Panc1 (cell line): ENCODE measurements around the gene PCGF3. TPM values are rescaled to one million over a fixed set of nuclear protein-coding genes. Genes with fewer than 3 reads are reported as not detected.
A peak's percentile ranks its signal among the peaks of the same experiment; 100 is the strongest.

Source experiments
- ATAC-seq: fragments of 200-7000 bp; cut with Tn5 transposase; 2 replicates; pipeline ENCODE4 v1.9.1; 2020; ENCODE audit warnings: mild to moderate bottlenecking, moderate library complexity
- BruUV-seq: library from RNA; stranded (reverse); fragments of 400-500 nt; replicated peaks from 2 replicates; lab custom pipeline; 2021; lab: Mats Ljungman, UMichigan
- CTCF ChIA-PET: fragments of 300-600 bp; sonication (Branson Sonifier 250); formaldehyde crosslinking; loops from one replicate; lab custom pipeline; 2022; ENCODE audit warnings: antibody characterized with exemption; lab: Charles Lee
- POLR2A ChIA-PET: fragments of 300-600 bp; sonication (Branson Sonifier 250); formaldehyde crosslinking; loops from one replicate; lab custom pipeline; 2022; ENCODE audit warnings: antibody characterized with exemption; lab: Charles Lee
- DNase-seq: peaks from one replicate; pipeline ENCODE4 v3.0.0-alpha.2; 2010; ENCODE audit warnings: low read depth, low spot score
- H3K27ac ChIP-seq: 2 replicates; pipeline ENCODE4 v1.5.1; 2011; ENCODE audit warnings: mild to moderate bottlenecking, low read length, inconsistent platforms
- H3K27me3 ChIP-seq: fragments of 200-500 bp; sonication (Bioruptor generic); 2 replicates; pipeline ENCODE4 v1.6.0; 2014; ENCODE audit warnings: low read length, inconsistent platforms; ENCODE audit not compliant: control insufficient read depth, insufficient read depth
- H3K36me3 ChIP-seq: fragments of 200-500 bp; sonication (Bioruptor generic); 2 replicates; pipeline ENCODE4 v1.5.1; 2014; ENCODE audit warnings: inconsistent platforms, mild to moderate bottlenecking, low read length, moderate library complexity; ENCODE audit not compliant: control insufficient read depth, insufficient read depth
- H3K4me1 ChIP-seq: 2 replicates; pipeline ENCODE4 v1.5.1; 2011; ENCODE audit warnings: inconsistent platforms, mild to moderate bottlenecking, low read length, moderate library complexity; ENCODE audit not compliant: control insufficient read depth, insufficient read depth
- H3K4me3 ChIP-seq, 2 experiments: 2 replicates each; pipeline ENCODE4 v1.5.1; 2011 to 2012; ENCODE audit warnings: low read depth in 2 of 2, low read length in 2 of 2, mild to moderate bottlenecking in 2 of 2, inconsistent platforms in 1 of 2, moderate library complexity in 1 of 2
- H3K9me3 ChIP-seq: fragments of 200-500 bp; sonication (Bioruptor generic); 2 replicates; pipeline ENCODE4 v1.5.1; 2014; ENCODE audit warnings: low read depth, mild to moderate bottlenecking, inconsistent platforms, low read length, moderate library complexity; ENCODE audit not compliant: control insufficient read depth, insufficient read depth
- POLR2AphosphoS5 ChIP-seq: IDR thresholded peaks from 2 replicates; pipeline ENCODE4 v1.6.1; 2012; ENCODE audit warnings: mild to moderate bottlenecking, low read depth, low read length, moderate library complexity
- SIN3A ChIP-seq: IDR thresholded peaks from 2 replicates; pipeline ENCODE4 v1.6.1; 2012; ENCODE audit warnings: low read depth, mild to moderate bottlenecking, low read length, moderate library complexity, borderline replicate concordance; ENCODE audit not compliant: insufficient read depth
- TCF7L2 ChIP-seq: IDR thresholded peaks from 2 replicates; pipeline ENCODE4 v1.6.1; 2011; ENCODE audit warnings: mild to moderate bottlenecking, low read depth, low read length, inconsistent platforms
- in situ Hi-C: cut with HindIII; loops from 2 replicates; pipeline ENCODE4 v1.10.0; 2016; ENCODE audit warnings: low sequenced_read_pairs, low pct_unique_long_range_greater_than_20kb
- intact Hi-C: fragments of 100-400 bp; cut with micrococcal nuclease; formaldehyde crosslinking; loops from one replicate; pipeline ENCODE4 v1.10.0; 2022; ENCODE audit not compliant: unreplicated experiment
- total RNA-seq: library from RNA; stranded (reverse); gene quantifications from one replicate; pipeline ENCODE4 v1.2.1, GENCODE V29; 2021; ENCODE audit not compliant: unreplicated experiment
- TF ChIP-seq, protein P1 (sequence below): fragments of 450-650 bp; IDR thresholded peaks from 2 replicates; pipeline ENCODE4 v1.5.1; 2017; ENCODE audit warnings: mild to moderate bottlenecking
- TF ChIP-seq, protein P2 (sequence below), 2 experiments: IDR thresholded peaks; 2 replicates each; pipeline ENCODE4 v1.6.1; 2011 to 2012; ENCODE audit warnings: low read depth in 2 of 2, control low read depth in 1 of 2, low read length in 1 of 2, mild to moderate bottlenecking in 1 of 2, moderate library complexity in 1 of 2; ENCODE audit not compliant: insufficient read depth in 1 of 2

PCGF3 gene
- total RNA-seq, 1 experiment from 2014 or later = 44.6 TPM

DNA sequence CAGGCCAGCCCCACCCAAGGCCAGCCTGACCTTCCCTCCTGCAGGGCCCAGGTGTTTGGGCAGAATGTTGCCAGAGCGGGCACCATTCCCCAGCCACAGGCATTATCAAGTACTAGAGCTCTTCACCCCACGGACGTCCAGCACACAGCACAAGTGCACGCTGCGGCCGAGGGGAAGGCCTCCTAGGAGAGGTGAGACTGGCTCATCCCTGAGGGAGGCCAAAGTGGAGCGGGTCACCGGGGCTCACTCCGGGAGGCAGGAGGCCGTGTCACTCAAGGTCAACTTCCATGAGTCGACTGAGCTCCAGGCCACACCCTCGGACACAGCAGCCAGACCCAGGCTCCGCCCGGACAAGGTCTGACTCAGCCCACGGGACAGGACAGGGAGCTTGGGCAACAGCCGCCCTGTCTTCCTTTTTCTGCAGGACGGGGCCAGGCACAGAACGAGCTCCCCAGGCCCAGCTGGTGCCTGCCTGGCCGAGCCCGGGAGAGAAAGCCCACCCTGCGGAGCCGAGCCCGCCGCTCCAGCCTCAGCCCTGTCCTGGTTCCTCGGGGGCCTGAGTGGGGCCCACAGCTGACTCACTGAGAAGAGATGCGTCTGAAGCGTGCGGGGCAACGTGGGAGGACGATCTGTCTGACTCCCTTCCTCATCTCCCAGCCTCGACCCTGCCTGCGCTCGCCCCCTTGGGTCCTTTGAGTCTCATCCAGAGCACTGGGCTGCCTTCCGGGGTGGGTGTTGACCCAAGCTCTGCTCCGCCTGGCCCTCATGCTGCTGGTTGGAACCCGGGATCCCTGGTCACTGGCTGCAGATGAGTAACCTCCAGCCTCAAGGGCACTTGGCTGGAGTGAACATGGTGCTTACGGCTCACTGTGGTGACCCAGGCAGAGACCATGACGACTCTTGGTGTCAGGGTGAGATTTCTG is 18.3 kb upstream of the PCGF3 start:
- intact Hi-C loops = no loop called here

DNA sequence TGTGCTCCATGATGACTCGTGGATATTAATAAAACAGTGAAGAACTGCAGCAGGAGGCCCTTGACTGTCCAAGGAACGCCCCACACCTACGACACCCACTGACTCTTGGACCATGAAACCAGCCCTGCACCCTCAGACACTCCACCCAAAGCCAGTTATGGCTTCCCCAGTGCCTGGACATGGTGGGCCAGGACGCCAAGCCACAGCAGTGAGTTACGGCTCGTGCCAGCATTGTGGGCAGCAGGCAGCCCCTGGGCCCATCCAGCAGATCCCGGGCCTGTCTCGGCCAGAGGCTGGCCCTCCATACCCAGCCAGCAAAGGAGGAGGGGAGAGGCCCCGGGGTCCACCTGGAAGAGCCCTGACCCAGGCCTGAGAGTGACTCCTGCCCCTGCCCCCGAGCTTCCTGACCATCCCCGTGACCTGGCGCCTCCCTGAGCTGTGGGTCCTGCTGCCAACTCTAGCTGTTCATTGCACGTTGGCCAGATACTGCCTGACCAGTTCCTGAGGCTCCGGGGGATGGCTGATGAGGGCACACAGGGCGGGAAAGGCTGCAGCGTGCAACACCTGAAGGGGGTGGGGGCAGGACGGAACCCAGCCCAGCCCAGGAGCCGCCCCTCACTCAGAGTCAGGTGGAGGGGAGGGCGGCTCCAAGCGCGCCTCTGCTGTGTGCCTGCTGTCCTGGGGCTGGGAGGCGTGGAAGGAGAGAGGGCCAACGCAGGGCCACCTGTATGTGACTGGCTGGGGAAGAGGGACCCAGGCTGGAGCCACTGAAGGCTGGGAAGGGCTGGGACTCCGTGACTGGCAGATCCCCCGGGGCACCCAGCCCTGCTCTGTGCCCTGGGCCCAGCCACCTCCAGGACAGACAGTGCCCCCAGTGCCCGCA is 17.4 kb upstream of the PCGF3 start:
- H3K27ac ChIP-seq = peak overlapping the region; percentile 76; the same call in 1 of the 2 replicates
- intact Hi-C loops (no loop called here), in situ Hi-C loops (no loop called here)
- CTCF ChIA-PET = no interaction called here
- no peak overlapping the region for H3K4me3 ChIP-seq
- H3K36me3 ChIP-seq = no peaks in the 10 kb centered on the region
- TF ChIP-seq, protein P1, sequence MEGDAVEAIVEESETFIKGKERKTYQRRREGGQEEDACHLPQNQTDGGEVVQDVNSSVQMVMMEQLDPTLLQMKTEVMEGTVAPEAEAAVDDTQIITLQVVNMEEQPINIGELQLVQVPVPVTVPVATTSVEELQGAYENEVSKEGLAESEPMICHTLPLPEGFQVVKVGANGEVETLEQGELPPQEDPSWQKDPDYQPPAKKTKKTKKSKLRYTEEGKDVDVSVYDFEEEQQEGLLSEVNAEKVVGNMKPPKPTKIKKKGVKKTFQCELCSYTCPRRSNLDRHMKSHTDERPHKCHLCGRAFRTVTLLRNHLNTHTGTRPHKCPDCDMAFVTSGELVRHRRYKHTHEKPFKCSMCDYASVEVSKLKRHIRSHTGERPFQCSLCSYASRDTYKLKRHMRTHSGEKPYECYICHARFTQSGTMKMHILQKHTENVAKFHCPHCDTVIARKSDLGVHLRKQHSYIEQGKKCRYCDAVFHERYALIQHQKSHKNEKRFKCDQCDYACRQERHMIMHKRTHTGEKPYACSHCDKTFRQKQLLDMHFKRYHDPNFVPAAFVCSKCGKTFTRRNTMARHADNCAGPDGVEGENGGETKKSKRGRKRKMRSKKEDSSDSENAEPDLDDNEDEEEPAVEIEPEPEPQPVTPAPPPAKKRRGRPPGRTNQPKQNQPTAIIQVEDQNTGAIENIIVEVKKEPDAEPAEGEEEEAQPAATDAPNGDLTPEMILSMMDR = no peak
- TF ChIP-seq SIN3A (no peak), POLR2AphosphoS5 (no peak), TCF7L2 (no peak)
- TF ChIP-seq, protein P2, sequence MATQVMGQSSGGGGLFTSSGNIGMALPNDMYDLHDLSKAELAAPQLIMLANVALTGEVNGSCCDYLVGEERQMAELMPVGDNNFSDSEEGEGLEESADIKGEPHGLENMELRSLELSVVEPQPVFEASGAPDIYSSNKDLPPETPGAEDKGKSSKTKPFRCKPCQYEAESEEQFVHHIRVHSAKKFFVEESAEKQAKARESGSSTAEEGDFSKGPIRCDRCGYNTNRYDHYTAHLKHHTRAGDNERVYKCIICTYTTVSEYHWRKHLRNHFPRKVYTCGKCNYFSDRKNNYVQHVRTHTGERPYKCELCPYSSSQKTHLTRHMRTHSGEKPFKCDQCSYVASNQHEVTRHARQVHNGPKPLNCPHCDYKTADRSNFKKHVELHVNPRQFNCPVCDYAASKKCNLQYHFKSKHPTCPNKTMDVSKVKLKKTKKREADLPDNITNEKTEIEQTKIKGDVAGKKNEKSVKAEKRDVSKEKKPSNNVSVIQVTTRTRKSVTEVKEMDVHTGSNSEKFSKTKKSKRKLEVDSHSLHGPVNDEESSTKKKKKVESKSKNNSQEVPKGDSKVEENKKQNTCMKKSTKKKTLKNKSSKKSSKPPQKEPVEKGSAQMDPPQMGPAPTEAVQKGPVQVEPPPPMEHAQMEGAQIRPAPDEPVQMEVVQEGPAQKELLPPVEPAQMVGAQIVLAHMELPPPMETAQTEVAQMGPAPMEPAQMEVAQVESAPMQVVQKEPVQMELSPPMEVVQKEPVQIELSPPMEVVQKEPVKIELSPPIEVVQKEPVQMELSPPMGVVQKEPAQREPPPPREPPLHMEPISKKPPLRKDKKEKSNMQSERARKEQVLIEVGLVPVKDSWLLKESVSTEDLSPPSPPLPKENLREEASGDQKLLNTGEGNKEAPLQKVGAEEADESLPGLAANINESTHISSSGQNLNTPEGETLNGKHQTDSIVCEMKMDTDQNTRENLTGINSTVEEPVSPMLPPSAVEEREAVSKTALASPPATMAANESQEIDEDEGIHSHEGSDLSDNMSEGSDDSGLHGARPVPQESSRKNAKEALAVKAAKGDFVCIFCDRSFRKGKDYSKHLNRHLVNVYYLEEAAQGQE (IDR thresholded peaks at IDR 0.05; ENCODE audit: insufficient read depth in 1 of 2, low read depth in 2 of 2, low read length in 1 of 2) = no peak
- DNase-seq (no peak), ATAC-seq (no peak)
- POLR2A ChIA-PET = no interaction called here
- BruUV-seq = no TSS peak
- H3K4me1 ChIP-seq = peaks cover 24% of the 10 kb centered on the region
- no peaks in the 10 kb centered on the region for H3K27me3 ChIP-seq
- H3K9me3 ChIP-seq = no peaks in the 10 kb centered on the region

More for the DNA sequence above, 18.3 kb upstream of the PCGF3 start:
- TF ChIP-seq, protein P2 (IDR thresholded peaks at IDR 0.05; ENCODE audit: insufficient read depth in 1 of 2, low read depth in 2 of 2, low read length in 1 of 2) = no peak
- TF ChIP-seq SIN3A = no peak
- DNase-seq (peak; percentile 68), ATAC-seq (peak; percentile 86)
- POLR2A ChIA-PET = no interaction called here
- Histone ChIP-seq H3K27me3 (no peaks in the 10 kb centered on the region), H3K4me1 (peaks cover 24% of the 10 kb centered on the region), H3K36me3 (no peaks in the 10 kb centered on the region), H3K27ac (peak overlapping the region; percentile 76), H3K4me3 (no peak overlapping the region), H3K9me3 (no peaks in the 10 kb centered on the region)
- BruUV-seq = no TSS peak
- CTCF ChIA-PET = no interaction called here
- in situ Hi-C loops = no loop called here
